DOHH2 (cell line): ENCODE results near the gene HLA-DPB1.

Experiments
- H3F3A ChIP-seq: fragments of 200-600 bp; sonication (generic), shearing (Covaris generic); 2 replicates; pipeline ENCODE4 v1.6.0; 2016; ENCODE audit warnings: antibody characterized with exemption, mild to moderate bottlenecking; ENCODE audit not compliant: control insufficient read depth, insufficient read depth
- H3K27ac ChIP-seq: fragments of 200-600 bp; sonication (generic); 2 replicates; pipeline ENCODE4 v1.5.1; 2014; ENCODE audit warnings: low read depth, mild to moderate bottlenecking, low read length, moderate library complexity
- H3K27me3 ChIP-seq: fragments of 200-600 bp; sonication (generic); 2 replicates; pipeline ENCODE4 v1.6.1; 2014; ENCODE audit warnings: mild to moderate bottlenecking, low read length, mixed read lengths; ENCODE audit not compliant: control insufficient read depth
- H3K36me3 ChIP-seq: fragments of 200-600 bp; sonication (generic); 2 replicates; pipeline ENCODE4 v1.6.1; 2014; ENCODE audit warnings: mild to moderate bottlenecking, low read length, moderate library complexity, mixed read lengths; ENCODE audit not compliant: control insufficient read depth
- H3K4me1 ChIP-seq: fragments of 200-600 bp; sonication (generic); 2 replicates; pipeline ENCODE4 v1.6.1; 2014; ENCODE audit warnings: mild to moderate bottlenecking, low read length, mixed read lengths; ENCODE audit not compliant: control insufficient read depth
- H3K4me2 ChIP-seq: fragments of 200-600 bp; sonication (generic); 2 replicates; pipeline ENCODE4 v1.6.0; 2014; ENCODE audit warnings: mild to moderate bottlenecking, low read length, moderate library complexity
- H3K4me3 ChIP-seq: fragments of 200-600 bp; sonication (generic); 2 replicates; pipeline ENCODE4 v1.5.1; 2014; ENCODE audit warnings: mild to moderate bottlenecking, low read length, mixed read lengths
- H3K79me2 ChIP-seq: fragments of 200-600 bp; sonication (generic); 2 replicates; pipeline ENCODE4 v1.6.1; 2014; ENCODE audit warnings: mild to moderate bottlenecking, low read length, mixed read lengths; ENCODE audit not compliant: control insufficient read depth
- H3K9me2 ChIP-seq: fragments of 200-600 bp; sonication (generic); replicated peaks from 2 replicates; pipeline ENCODE4 v1.6.1; 2014; ENCODE audit warnings: mild to moderate bottlenecking, low read length, mixed read lengths; ENCODE audit not compliant: control insufficient read depth
- H3K9me3 ChIP-seq: fragments of 200-600 bp; sonication (generic); 2 replicates; pipeline ENCODE4 v1.6.1; 2014; ENCODE audit warnings: antibody characterized with exemption, low read length, mixed read lengths; ENCODE audit not compliant: control insufficient read depth, insufficient read depth
- H4K20me1 ChIP-seq: fragments of 200-600 bp; sonication (generic); 2 replicates; pipeline ENCODE4 v1.6.0; 2014; ENCODE audit warnings: low read depth, mild to moderate bottlenecking, antibody characterized with exemption, low read length, moderate library complexity; ENCODE audit not compliant: control insufficient read depth, insufficient read depth
- CTCF ChIP-seq: fragments of 200-600 bp; sonication (generic); IDR thresholded peaks from one replicate; pipeline ENCODE4 v1.5.1; 2014; ENCODE audit warnings: antibody characterized with exemption, mild to moderate bottlenecking, low read depth, low read length; ENCODE audit not compliant: poor library complexity, severe bottlenecking
- EZH2phosphoT487 ChIP-seq: fragments of 200-600 bp; sonication (generic); IDR thresholded peaks from 2 replicates; pipeline ENCODE4 v1.6.1; 2017; ENCODE audit warnings: borderline replicate concordance, mild to moderate bottlenecking, antibody characterized with exemption, low read length, moderate library complexity, mixed read lengths

HLA-DPB1 gene

GRCh38 chr6:33128318-33128717, 52.5 kb downstream of the HLA-DPB1 start:
- H3K4me2 ChIP-seq, result no peak overlapping the region
- no peaks in the 10 kb centered on the region for H3K9me2 ChIP-seq
- H3K79me2 ChIP-seq, result no peaks in the 10 kb centered on the region
- H3K27me3 ChIP-seq, result peaks cover 6% of the 10 kb centered on the region
- H3K4me1 ChIP-seq, result no peaks in the 10 kb centered on the region
- no peaks in the 10 kb centered on the region for H3F3A ChIP-seq
- H3K36me3 ChIP-seq, result no peaks in the 10 kb centered on the region
- H3K9me3 ChIP-seq, result peaks cover 9% of the 10 kb centered on the region
- no peak overlapping the region for H3K27ac ChIP-seq
- TF ChIP-seq CTCF (no peak), EZH2phosphoT487 (no peak)
- H4K20me1 ChIP-seq, result no peaks in the 10 kb centered on the region
- H3K4me3 ChIP-seq, result no peak overlapping the region

- TF ChIP-seq EZH2phosphoT487 (no peak), CTCF (no peak)
- Histone ChIP-seq H3F3A (no peaks in the 10 kb centered on the region), H3K27ac (no peak overlapping the region), H4K20me1 (no peaks in the 10 kb centered on the region), H3K27me3 (peaks cover 9% of the 10 kb centered on the region), H3K79me2 (no peaks in the 10 kb centered on the region), H3K4me3 (no peak overlapping the region), H3K9me3 (no peaks in the 10 kb centered on the region), H3K4me1 (no peaks in the 10 kb centered on the region), H3K9me2 (no peaks in the 10 kb centered on the region), H3K36me3 (no peaks in the 10 kb centered on the region), H3K4me2 (no peak overlapping the region)
These were observed 56.3 kb downstream of the HLA-DPB1 start for GRCh38 chr6:33132081-33132524.

GRCh38 chr6:33136310-33136900, 60.6 kb downstream of the HLA-DPB1 start:
- no peak overlapping the region for H3K4me3 ChIP-seq
- no peak overlapping the region for H3K4me2 ChIP-seq
- no peaks in the 10 kb centered on the region for H4K20me1 ChIP-seq
- no peaks in the 10 kb centered on the region for H3K79me2 ChIP-seq
- TF ChIP-seq EZH2phosphoT487 (no peak), CTCF (no peak)
- no peaks in the 10 kb centered on the region for H3K36me3 ChIP-seq
- no peak overlapping the region for H3K27ac ChIP-seq
- H3K9me3 ChIP-seq, result no peaks in the 10 kb centered on the region
- H3K9me2 ChIP-seq, result no peaks in the 10 kb centered on the region
- peaks cover 7% of the 10 kb centered on the region for H3K27me3 ChIP-seq
- no peaks in the 10 kb centered on the region; the same call in 1 of the 2 replicates for H3K4me1 ChIP-seq
- H3F3A ChIP-seq, result no peaks in the 10 kb centered on the region
